Measurements from ENCODE around the gene ARL15.

DNA sequence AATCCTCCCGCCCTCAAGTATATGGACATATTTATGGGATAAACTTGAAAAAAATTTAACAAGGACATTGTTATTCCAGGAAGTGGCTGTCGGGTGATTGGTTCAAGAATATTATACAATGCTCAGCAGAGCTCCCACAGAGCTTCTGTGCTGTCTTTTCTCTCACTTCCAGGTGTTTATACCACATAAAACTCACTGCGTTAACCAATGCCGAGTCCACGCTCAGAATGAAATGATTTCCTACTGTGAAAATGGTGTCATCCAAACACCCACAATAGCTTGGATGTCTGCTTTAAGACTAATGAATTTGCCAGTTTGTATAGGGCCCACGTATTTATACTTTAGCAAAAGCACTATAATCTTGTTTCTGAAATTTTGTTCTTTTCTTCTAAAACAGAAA lies 381.7 kb downstream of the ARL15 start:
- TF ChIP-seq, protein P1, sequence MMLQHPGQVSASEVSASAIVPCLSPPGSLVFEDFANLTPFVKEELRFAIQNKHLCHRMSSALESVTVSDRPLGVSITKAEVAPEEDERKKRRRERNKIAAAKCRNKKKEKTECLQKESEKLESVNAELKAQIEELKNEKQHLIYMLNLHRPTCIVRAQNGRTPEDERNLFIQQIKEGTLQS (IDR thresholded peaks at IDR 0.05) = no peak
- TF ChIP-seq, protein P2, sequence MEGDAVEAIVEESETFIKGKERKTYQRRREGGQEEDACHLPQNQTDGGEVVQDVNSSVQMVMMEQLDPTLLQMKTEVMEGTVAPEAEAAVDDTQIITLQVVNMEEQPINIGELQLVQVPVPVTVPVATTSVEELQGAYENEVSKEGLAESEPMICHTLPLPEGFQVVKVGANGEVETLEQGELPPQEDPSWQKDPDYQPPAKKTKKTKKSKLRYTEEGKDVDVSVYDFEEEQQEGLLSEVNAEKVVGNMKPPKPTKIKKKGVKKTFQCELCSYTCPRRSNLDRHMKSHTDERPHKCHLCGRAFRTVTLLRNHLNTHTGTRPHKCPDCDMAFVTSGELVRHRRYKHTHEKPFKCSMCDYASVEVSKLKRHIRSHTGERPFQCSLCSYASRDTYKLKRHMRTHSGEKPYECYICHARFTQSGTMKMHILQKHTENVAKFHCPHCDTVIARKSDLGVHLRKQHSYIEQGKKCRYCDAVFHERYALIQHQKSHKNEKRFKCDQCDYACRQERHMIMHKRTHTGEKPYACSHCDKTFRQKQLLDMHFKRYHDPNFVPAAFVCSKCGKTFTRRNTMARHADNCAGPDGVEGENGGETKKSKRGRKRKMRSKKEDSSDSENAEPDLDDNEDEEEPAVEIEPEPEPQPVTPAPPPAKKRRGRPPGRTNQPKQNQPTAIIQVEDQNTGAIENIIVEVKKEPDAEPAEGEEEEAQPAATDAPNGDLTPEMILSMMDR (IDR thresholded peaks at IDR 0.05; ENCODE audit: low read depth, low read length, missing input control) = no peak
- TF ChIP-seq, protein P3, sequence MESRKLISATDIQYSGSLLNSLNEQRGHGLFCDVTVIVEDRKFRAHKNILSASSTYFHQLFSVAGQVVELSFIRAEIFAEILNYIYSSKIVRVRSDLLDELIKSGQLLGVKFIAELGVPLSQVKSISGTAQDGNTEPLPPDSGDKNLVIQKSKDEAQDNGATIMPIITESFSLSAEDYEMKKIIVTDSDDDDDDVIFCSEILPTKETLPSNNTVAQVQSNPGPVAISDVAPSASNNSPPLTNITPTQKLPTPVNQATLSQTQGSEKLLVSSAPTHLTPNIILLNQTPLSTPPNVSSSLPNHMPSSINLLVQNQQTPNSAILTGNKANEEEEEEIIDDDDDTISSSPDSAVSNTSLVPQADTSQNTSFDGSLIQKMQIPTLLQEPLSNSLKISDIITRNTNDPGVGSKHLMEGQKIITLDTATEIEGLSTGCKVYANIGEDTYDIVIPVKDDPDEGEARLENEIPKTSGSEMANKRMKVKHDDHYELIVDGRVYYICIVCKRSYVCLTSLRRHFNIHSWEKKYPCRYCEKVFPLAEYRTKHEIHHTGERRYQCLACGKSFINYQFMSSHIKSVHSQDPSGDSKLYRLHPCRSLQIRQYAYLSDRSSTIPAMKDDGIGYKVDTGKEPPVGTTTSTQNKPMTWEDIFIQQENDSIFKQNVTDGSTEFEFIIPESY (IDR thresholded peaks at IDR 0.05) = no peak
- TF ChIP-seq GABPA (IDR thresholded peaks at IDR 0.05 in 1 of 2, conservative IDR thresholded peaks at IDR 0.05 in 1 of 2) = no peak
- TF ChIP-seq RAD21 (IDR thresholded peaks at IDR 0.05) = no peak
- no peak for TF ChIP-seq EGR1 (IDR thresholded peaks at IDR 0.05; ENCODE audit: low read depth in 2 of 2)
- TF ChIP-seq, protein P4, sequence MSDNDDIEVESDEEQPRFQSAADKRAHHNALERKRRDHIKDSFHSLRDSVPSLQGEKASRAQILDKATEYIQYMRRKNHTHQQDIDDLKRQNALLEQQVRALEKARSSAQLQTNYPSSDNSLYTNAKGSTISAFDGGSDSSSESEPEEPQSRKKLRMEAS (IDR thresholded peaks at IDR 0.05) = no peak
- TF ChIP-seq, protein P5, sequence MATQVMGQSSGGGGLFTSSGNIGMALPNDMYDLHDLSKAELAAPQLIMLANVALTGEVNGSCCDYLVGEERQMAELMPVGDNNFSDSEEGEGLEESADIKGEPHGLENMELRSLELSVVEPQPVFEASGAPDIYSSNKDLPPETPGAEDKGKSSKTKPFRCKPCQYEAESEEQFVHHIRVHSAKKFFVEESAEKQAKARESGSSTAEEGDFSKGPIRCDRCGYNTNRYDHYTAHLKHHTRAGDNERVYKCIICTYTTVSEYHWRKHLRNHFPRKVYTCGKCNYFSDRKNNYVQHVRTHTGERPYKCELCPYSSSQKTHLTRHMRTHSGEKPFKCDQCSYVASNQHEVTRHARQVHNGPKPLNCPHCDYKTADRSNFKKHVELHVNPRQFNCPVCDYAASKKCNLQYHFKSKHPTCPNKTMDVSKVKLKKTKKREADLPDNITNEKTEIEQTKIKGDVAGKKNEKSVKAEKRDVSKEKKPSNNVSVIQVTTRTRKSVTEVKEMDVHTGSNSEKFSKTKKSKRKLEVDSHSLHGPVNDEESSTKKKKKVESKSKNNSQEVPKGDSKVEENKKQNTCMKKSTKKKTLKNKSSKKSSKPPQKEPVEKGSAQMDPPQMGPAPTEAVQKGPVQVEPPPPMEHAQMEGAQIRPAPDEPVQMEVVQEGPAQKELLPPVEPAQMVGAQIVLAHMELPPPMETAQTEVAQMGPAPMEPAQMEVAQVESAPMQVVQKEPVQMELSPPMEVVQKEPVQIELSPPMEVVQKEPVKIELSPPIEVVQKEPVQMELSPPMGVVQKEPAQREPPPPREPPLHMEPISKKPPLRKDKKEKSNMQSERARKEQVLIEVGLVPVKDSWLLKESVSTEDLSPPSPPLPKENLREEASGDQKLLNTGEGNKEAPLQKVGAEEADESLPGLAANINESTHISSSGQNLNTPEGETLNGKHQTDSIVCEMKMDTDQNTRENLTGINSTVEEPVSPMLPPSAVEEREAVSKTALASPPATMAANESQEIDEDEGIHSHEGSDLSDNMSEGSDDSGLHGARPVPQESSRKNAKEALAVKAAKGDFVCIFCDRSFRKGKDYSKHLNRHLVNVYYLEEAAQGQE (IDR thresholded peaks at IDR 0.05) = no peak
- no peak for TF ChIP-seq RXRA (IDR thresholded peaks at IDR 0.05)
- TF ChIP-seq FOXA1 (IDR thresholded peaks at IDR 0.05) = no peak
- TF ChIP-seq JUND (IDR thresholded peaks at IDR 0.05) = no peak
- no peak for TF ChIP-seq YY1 (IDR thresholded peaks at IDR 0.05)
- no peak for TF ChIP-seq TAF1 (conservative IDR thresholded peaks at IDR 0.05)
- no peak for TF ChIP-seq NR2F2 (IDR thresholded peaks at IDR 0.05)

Measured in liver (tissue), 3 donors.